ENCODE results near the gene PLS1.

PLS1 gene

GRCh38 chr3:142645236-142645793, 49.1 kb downstream of the PLS1 start:
- no peak for DNase-seq

GRCh38 chr3:142646020-142646785, 50.0 kb downstream of the PLS1 start:
- DNase-seq, result no peak

GRCh38 chr3:142647856-142648255, 51.7 kb downstream of the PLS1 start:
- DNase-seq, result no peak

GRCh38 chr3:142648950-142649349, 52.8 kb downstream of the PLS1 start:
- DNase-seq, result no peak

GRCh38 chr3:142650001-142650693, 54.0 kb downstream of the PLS1 start:
- no peak for DNase-seq

- DNase-seq, result no peak
Measured at GRCh38 chr3:142651711-142652110, 55.5 kb downstream of the PLS1 start.

DNA sequence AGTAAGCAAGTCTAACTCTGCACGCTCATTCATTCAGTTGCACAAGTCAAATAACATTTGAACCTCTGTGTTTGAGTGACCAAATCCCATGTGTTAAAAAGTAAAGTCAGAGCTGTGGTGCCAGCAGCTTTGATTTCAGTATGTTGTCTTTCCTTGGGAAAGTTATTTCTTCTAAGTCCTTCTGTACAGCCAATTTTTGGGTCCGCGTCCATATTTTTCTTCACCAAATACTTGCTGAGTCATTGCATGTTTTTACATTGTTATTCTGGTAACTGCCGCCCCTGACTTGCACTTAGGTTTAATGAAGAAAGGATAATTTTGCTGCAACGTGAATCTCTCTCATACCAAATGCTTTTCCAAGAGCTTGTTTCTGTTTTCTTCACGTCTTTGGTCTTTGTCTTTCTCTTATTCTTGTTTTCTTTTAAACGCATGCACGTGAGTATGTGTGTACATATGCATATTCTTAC, 56.7 kb downstream of the PLS1 start:
- DNase-seq, result no peak

DNA sequence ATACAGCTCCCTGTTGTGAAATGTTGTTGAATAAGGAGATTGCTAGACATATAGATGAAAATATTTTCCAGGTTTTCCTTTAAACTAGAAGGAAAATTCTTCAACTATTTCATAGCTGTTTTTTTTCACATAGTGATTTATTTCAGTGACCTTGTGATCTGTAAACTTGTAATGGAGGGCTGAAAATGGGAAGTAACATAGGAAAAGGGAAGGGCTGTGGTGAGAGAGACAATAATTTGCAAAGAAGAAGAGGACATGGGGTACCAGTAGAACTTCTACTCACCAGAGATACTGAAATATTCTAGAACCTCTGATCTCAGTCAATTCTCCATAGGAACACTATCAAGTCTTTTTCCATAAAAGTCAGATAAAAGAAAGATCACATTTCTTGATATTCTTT, 60.4 kb downstream of the PLS1 start:
- no peak for DNase-seq

DNA sequence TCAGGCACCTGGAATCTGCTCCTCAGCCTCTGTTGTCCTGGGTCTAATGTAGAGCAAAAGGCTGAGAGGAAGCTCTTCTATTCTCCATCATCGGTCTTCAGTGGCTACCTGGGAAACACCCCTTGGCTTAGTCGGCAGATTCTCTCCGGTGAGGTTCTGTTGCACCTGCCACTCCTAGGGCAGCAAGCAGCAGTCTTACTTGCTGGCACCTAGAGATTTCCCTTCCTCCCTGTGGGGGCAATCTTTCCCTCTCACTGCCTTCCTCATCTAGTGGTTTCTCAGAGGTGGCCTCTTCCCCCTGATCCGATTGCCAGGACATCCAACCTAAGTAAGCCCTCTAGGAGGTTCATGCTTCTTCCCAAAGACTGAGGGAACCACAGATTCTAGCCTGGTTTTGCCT, 60.8 kb downstream of the PLS1 start:
- DNase-seq, result no peak

GRCh38 chr3:142660383-142660782, 64.2 kb downstream of the PLS1 start:
- DNase-seq, result no peak

GRCh38 chr3:142660893-142661292, 64.7 kb downstream of the PLS1 start:
- DNase-seq, result no peak

DNA sequence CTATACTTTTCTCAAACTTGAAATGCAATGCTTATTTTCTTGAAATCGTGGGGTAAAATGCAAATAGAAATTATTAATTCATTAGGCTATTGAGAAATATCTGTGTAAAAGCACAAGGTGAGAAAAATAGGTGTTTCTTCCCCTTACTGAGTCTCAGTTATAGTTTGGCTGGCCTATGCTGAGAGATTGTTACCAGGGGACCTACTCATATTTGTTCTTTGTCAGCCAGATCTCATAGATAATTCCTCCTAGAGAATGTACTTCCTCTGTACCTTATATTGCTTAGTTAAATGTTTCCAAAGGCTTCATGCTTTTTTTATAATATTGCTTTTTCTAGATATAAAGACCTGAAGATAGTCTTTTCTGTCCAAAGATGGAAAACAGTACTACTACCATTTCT, 67.7 kb downstream of the PLS1 start:
- DNase-seq, result no peak

DNA sequence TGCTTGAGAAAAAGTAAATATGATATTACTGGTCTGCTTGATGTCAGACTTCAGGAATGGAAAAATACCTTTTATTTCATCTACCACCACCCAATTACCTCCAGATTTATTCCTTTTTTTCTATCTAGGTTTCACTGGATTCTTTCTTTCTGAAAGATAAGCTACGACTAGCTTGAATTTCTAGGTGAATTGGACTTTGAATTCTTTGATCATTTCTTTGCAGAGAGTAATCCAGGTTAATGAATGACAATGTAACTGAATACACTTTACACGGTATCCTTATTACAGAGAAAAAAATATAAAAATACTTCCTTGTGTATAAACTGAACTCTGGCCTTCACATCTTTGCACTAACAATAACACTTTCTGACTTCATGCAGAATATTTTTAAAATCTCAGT, 68.1 kb downstream of the PLS1 start:
- DNase-seq, result no peak

DNA sequence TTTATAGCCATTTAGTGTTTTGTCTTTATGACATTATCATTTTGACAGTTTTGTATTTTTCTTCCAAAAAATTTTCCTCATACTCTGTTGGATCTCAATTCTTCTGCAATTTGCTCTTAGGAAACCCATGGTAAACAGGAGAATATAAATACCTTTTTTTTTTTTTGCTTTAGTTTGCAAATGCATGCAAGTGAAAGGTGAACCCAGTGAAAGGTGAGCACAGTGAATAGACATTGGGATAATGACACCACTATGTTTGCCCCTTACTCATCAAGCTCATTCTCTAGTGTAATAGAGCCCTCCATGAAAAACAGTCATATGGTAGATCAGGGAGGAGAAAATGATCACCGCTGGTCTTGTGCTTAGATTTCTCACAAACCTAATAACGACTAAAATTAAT, 68.6 kb downstream of the PLS1 start:
- no peak for DNase-seq

- no peak for DNase-seq
Measured at GRCh38 chr3:142670120-142670519, 73.9 kb downstream of the PLS1 start.

DNA sequence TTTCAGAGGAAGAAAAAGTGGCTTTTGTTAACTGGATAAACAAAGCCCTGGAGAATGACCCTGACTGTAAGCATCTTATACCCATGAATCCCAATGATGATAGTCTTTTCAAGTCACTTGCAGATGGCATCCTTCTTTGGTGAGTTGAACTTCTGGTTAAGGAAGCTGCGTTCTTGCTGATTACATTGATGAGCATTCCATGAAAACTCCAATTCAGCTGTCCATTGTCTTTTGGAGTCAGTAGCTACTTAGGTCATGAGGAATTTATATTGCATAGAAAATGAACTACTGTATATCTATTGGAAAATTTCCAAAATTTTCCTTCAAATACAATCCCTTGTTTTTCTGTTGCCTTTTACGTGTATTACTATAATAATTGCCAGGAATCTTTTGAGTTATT, 80.0 kb downstream of the PLS1 start:
- no peak for DNase-seq

DNA sequence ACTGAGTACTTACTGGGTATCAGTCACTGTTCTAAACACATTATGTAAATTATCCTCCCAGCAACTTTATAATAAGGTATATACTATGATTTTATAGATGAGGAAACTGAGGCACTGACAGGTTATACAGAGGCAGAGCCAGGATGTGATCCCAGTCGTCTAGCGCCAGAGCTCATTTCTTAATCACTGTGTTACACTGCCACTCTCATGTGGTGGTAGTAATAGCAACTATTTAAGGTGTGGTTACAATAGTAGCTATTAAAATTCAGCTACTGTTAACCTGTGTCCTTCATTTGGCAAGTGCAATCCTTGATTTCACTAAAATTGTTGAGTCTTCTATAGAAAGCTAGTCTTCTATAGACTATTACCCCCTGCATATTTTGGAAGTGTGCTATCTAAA, 84.5 kb downstream of the PLS1 start:
- DNase-seq, result no peak

DNA sequence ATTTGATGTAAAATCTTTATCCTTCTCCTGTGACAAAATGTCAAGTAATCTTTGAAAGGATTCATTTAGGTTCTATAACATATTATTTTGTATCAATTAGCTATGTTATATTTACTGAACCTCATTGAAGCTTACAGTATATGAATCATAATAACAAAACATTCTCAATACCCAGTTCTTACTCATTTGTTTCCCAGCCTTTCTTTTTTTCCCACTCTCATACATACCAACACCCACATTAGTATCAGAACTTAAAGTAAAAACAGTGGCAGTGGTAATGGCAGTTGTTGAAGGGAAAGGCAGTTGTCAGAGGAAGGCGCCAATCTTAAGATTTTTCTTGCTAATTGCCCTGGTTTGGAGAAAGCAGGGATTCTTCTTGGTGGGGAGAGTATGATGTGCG, 94.4 kb downstream of the PLS1 start:
- no peak for DNase-seq

DNA sequence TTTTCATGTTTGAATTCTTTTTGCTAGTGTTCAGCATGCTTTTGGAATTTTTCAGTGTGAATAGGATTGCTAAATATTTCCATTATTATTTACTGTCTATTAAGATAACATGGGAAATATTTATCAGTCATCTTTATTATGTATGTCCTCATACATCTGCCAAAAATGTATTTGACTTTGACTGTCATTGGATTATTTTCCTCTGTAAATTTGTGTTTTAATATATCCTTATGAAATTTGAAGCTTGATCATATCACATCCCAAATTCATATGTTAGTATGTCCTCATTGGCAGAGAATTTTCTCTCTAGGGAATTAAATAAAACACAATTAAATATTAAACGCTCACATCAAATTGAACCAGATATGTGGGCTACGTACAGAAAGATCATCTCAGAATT, 95.3 kb downstream of the PLS1 start:
- DNase-seq, result no peak

DNA sequence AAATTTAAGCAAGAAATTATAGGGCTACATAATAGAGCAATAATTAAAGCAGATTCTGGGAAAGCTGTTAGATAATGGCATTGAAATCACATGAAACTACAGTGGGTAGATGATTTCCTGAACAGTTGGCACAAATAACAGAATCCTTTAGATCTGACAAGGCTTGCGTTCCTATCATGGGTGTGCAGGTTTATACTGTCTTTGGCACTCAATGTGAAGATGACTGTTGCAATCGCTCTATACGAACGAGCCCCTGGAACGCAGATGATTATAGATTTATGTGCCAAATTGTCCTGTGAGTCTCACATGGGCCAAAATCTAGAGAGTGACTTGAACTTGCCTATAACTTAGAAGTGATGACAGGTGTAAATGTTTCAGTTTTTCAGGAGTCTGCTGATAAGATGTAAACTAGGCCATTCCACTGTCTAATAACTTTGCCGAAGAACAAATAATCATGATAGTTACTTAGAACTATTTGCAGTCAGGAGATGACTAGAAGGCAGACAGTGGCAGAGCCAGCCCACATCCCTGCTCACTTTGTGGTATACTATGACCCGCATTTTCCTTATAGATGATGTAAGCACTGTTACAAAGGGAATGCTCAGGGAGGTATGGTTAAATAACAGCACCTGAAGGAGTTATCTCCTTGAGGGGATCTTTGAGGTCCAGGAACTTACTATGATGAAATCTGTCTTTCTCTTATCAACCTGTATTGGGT, 97.1 kb downstream of the PLS1 start:
- no peak for DNase-seq

DNA sequence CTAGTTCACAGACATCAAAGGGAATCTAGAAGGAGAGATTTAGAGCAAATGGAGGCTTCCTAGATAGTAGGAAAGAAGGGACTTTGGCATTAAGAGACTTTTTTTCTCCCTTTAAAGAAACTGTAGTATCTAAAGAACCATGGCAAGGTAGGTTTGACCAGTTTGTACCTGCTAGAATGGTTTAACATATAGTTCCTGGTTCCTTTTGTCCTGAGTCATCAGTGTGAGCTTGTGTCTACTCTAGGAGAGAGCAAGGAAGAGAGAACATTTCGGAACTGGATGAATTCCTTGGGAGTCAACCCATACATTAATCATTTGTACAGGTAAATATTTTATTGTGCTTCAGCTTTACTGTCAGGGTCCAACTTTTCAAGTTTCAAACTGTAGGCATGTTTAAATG, 98.0 kb downstream of the PLS1 start:
- DNase-seq, result no peak

DNA sequence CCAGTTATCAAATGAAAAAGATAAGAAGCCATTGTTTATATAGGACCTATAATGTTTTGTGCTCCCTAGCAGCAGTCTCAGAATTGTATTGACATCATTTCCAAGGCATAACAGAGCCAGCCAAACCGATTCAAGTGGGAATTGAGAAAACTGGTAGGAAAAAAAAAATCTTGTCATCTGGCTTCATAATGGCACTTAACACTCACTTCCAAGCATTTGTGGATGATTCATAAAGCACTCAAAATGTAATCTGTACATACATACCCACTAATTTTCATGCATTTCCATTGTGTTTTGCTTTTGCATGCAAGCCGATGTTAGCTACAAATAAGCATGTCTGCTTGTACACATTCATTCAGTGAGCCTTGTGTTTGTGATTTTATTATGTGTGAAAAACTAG, 109.0 kb downstream of the PLS1 start:
- DNase-seq, result no peak

DNA sequence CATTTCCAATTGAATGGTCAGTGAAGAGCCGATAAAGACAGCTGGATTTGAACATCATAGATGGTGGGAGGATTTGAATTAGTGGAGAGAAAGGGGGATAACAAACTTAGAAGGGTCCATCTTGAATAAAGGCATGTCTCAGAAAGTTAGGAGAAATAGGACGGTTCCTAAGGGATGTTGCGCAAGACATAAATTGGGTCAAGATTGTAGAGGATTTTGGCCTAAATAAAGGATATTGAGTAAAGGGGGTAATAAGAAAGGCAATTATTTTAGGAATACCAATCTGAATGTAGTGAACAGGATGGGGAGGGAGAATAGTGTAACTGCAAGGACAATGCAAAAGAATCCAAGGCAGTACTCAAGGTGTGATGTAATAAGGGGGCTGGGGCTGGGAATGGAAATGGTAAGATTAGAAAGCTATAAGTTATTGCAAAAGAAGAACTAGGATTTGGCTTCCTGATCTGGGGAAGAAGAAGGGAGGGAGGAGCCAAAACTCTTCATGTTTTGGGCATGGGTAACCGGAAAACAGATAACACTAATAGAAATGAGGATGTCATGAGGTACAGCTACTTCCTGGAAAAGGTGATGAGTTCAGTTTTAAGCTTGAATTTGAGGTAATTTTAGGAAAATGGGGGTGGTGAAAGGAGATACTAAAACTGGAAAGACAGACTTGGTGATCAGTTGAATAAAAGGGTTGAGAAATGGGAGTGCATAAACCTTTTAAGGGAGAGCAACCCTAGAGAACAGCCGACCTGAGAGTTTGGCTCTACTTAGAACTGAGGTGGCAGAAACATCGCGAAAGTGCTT, 110.3 kb downstream of the PLS1 start:
- DNase-seq, result no peak

Measured in SIG-M5 (cell line).